DMS 273 (cell line): ENCODE measurements around the gene SDR9C7.
"Not testable (repeated sequence)": the region's sequence is repeated elsewhere in the genome, so short reads cannot be mapped to it uniquely, and the experiment has no call there.

Experiments
- DNase-seq: peaks from one replicate; lab custom pipeline; 2025; ENCODE audit not compliant: unreplicated experiment; lab: John Stamatoyannopoulos, UW

The SDR9C7 gene

DNA sequence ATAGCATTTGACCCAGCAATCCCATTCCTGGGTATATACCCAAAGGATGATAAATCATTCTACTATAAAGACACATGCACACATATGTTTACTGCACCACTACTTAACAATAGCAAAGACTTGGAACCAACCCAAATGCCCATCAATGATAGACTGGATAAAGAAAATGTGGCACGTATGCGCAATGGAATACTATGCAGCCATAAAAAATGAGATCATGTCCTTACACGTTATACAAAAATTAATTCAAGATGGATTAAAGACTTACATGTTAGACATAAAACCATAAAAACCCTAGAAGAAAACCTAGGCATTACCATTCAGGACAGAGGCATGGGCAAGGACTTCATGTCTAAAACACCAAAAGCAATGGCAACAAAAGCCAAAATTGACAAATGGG, 16.1 kb downstream of the SDR9C7 start:
- DNase-seq, result not testable (repeated sequence)

DNA sequence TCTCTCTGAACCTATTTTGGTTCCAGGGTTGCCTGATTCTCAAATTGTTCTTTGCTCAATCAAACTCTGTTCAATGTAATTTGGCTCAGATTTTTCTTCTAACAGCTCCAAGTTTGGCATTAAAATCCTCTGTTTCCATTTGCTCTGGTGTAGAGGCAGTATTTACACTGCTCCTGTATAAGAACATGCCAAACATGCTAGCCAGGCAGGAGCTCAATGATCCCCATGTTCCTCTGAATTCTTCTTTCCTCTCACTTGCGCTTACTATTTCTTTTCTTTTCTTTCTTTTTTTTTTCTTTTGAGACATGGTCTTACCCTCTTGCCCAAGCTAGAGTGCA, 17.2 kb downstream of the SDR9C7 start:
- DNase-seq, result no peak

DNA sequence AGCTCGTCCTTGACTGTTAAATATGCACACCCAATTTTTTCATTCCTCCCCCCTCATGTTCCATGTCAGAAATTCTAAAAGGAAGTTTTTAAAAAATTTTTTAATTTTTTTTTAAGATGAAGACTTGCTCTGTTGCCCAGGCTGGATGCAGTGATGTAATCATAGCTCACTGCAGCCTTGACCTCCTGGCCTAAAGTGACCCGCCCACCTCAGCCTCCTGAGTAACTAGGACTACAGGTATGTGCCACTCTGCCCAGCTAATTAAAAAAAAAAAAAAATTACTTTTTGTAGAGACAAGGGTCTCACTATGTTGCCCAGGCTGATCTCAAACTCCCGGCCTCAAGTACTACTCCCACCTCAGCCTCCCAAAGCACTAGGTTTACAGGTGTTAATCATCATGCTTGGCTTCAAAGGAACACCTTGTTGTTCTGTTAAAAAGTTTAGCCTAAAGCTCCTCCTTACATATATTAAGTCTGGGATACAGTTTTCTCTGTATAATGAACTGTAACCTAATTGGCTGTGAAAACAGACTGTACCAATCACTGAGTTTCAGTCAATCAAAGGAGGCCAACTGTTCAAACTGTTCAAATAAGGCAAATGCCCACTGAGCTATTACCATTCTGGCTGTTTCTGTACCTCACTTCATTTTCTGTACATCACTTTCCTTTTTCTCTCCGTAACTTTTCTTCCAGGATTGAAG, 17.8 kb downstream of the SDR9C7 start:
- no peak for DNase-seq

DNA sequence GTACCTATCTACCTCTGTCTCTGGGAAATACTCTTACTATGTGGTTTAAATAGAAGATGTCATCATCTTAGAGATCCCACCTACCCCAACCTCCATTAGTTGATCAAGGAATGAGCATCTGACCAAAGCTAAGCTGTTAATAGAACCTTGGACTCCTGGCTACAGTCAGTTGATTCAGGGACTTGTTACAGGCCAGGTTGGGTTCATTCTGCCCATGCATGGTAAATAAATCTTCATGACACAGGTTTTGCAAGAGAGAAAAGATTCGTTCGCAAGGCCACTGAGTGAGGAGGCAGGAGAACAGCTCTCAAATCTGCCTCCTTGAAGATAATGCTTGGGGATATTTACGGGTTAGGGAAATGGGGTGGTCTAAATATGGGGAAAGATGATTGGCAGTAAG, 19.5 kb downstream of the SDR9C7 start:
- DNase-seq, result no peak

DNA sequence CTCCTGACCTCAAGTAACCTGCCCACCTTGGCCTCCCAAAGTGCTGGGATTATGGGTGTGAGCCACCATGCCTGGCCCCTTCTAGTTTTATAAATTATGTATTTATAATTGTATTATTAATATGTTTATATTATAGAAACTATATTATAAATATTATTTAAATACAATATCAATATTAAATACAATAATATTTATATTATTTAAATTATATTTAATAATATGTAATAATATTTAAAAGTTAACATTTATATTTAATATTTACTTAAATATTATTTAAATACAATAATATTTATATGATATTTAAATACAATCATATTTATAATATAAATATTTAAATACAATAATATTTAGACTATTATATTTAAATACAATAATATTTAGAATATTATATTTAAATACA, 20.0 kb downstream of the SDR9C7 start:
- DNase-seq, result no peak

DNA sequence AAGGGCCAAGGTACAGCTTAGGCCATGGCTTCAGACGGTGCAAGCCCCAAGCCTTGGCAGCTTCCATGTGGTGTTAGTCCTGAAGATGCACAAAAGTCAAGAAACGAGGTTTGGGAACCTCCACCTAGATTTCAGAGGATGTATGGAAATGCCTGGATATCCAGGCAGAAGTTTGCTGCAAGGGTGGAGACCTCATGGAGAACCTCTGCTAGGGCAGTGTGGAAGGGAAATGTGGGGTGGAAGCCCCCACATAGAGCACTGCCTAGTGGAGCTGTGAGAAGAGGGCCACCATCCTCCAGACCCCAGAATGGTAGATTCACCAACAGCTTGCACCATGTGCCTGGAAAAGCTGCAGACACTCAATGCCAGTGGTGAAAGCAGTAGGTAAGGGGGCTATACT, 24.8 kb downstream of the SDR9C7 start:
- DNase-seq, result not testable (repeated sequence)

DNA sequence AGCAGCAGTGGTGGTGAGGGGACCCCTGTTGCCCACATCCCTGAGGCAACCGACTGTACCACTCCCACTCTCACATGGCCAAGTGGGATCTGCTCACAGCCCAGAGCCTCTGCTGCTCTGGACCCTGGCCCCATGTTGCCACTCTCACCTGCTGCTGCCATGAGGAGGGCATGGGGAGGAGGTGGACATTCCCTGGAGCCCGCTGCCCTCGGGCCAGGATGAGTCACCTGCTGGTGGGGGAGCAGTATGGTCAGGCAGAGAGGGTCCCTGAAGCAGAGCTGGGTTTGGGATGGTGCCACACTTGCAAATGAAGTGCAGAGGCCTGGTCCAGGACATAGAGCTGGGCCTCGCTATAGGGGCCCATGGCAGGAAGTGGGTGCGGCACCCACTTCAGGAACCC, 26.1 kb downstream of the SDR9C7 start:
- DNase-seq, result no peak

DNA sequence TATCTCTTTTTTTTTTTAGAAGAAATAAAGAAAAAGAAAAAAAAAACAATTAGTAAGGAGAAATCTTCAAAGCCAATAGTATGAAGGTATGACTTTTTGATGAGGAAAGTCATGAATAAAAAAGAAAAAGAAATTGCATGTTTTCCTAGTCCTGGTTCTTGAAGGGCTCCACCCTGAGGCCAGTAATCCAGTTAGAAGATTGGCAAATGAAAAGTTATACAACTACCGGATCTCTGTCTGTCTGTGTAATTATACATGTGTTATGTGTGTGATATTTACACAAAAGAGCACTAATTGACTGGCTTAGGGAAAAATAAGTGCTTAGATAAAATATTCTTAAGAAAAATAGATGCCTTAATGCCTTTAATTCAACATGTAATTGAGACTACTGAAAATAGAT, 28.4 kb downstream of the SDR9C7 start:
- no peak for DNase-seq

DNA sequence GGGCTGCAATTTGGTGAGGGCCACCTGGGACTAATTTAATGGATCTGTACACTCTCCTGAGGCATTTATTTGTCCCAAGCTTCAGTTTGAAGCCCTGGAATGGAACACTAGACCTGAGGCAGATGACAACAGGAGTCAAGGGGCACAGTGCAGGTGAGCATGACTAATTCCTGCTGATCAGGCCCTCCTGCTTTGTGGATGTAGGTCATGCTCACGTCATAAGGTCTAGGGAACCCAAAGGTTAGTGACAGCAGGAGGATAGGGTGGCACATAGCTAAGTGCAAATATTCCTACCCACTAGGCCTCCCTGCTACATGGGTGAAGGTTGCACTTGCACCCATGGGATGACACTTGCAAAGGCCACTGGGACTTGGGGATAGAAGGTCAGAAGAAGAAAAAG, 30.8 kb downstream of the SDR9C7 start:
- DNase-seq, result no peak

DNA sequence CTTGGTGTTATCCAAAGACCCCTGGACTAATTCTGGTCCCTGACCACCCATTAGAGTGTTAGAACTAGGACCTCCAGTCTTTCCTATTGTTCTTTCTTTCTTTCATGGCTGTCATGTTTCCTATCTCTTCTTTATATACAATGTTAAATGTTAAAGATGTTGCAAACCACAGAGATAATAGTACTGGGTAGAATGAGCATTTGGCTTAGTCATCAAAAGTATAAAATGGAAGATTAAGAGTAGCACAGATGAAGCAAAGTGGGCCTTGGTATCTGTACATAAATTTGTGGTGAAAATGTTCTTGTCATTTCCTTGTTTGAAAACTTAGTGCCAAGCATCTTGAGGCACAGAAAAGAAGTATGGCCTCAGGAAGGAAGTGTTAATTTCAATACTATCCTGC, 32.9 kb downstream of the SDR9C7 start:
- not testable (repeated sequence) for DNase-seq

DNA sequence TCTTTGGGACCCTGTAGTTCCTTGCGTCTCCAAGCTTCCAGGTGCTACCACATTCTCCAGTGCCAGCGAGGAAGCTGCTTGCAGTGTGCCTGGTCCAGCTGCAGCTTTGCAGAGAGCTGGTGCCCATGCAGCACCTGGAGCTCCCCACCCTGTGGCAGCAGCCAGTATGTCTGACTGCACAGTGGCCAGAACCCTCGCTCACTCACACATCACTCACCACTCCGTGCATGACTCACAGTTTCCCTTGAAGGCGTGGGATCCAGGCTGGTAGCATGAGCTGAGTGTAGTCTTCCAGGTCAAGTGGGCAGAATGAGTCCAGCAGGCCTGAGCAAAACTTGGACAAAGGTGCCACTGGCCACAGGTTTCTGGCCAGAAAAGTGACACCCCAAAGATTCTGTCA, 33.6 kb downstream of the SDR9C7 start:
- DNase-seq, result no peak

DNA sequence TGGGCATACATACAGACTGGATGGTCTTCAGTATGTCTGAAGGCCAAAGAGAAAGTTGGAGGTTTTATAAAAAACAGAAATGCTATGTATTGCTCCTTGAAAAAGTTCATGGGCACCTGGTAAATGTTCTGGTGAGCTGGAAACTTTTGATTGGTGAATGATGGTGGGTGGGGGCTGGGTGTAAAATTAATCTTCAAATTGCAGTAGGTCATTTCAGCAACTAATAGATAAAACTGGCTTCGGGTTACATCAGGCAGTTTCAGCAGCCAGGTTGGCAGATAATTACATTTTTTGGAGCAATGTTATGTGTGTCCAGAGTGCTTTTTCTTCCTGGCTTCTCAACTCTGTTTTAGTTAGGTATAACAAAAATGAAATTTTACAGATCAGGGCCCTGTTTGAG, 35.3 kb downstream of the SDR9C7 start:
- DNase-seq, result no peak

DNA sequence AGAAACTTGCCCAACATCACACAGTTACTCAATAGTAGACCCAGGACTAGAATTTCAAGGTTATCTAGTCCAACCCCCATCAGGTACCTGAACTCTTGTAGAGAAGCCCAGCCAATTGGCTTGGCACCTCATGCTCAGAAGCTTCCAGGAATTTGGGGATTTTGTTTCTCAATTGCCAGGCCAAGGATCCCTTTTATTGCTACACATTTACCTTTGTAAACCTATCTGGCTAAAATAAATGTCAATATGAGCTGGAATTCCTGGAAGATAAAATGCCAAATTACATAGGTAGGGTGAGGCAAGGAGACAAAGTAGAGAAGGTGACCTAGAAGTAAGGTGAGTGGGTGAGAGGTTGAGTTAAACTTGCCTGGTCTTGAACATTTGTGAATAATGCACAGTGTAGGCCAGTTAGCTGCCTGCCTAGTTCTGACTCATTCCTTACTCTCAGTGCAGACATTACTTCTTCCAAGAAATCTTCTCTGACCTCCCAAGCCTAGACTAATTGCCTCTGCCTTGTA, 36.3 kb downstream of the SDR9C7 start:
- no peak for DNase-seq

DNA sequence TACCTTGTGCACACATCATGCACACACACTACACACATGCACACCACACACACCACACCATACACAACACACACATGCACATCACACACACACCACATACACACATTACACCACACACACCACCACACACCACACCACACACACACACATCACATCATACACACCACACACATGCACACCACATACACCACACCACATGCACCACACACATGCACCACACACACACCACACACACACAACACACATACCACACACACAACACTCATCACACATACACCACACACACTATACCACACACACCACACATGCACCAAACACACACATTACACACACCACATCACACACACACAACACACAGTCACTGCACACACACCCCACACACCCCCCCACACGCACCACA, 38.1 kb downstream of the SDR9C7 start:
- no peak for DNase-seq

DNA sequence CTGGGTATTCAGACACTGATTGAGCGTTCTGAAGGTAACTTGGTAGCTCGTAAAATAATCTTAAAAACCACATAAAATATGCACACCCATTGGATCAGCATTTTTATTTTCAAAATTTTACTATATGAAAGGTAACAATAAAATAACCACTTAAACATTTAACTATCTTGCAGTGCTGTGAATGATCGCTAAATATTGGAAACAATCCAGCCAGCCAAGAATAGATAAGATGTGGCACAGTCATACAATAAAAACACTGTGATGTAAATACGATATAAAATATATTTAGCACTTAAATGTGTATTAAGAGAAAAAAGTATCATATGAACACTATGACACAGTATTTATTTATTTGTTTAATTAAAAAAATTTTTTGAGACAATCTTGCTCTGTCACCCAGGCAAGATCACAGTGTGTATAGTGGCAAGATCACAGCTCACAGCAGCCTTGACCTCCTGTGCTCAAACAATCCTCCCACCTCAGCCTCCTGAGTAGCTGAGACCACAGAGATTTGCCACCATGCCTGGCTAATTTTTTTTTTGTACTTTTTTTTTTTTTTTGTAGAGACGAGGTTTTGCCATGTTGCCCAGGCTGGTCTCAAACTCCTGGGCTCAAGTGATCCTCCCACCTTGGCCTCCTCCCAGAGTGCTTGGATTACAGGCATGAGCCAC, 39.4 kb downstream of the SDR9C7 start:
- no peak for DNase-seq

DNA sequence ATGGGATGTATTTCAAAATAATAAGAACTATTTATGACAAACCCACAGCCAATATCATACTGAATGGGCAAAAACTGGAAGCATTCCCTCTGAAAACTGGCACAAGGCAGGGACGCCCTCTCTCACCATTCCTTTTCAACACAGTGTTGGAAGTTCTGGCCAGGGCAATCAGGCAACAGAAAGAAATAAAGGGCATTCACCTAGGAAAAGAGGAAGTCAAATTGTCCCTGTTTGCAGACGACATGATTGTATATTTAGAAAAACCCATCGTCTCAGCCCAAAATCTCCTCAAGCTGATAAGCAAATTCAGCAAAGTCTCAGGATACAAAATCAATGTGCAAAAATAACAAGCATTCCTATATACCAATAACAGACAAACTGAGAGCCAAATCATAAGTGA, 42.3 kb downstream of the SDR9C7 start:
- DNase-seq, result not testable (repeated sequence)

DNA sequence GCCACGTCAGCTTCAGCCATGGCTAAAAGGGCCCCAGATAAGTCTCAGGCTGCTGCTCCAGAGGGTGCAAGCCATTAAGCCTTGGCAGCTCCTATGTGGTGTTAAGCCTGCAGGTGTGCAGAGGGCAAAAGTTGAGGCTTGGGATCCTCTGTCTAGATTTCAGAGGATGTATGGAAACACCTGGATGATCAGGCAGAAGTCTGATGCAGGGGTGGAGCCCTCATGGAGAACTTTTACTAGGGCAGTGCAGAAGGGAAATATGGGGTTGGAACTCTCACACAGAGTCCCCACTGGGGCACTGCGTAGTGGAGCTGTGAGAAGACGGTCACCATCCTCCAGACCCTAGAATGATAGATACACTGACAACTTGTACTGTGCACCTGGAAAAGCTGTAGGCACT, 47.9 kb downstream of the SDR9C7 start:
- DNase-seq, result no peak

DNA sequence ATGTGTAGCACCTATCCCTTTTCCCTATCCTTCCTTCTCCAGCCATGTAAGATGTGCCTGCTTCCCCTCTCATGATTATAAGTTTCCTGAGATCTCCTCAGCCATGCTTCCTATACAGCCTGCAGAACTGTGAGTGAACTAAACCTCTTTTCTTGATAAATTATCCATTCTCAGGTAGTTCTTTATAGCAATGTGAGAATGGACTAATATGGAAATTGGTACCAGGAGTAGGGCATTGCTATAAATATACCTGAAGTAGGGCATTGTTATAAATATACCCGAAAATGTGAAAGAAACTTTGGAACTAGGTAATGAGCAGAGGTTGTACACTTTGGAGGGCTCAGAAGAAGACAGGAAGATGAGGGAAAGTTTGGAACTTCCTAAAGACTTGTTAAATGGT, 48.9 kb downstream of the SDR9C7 start:
- DNase-seq, result no peak

DNA sequence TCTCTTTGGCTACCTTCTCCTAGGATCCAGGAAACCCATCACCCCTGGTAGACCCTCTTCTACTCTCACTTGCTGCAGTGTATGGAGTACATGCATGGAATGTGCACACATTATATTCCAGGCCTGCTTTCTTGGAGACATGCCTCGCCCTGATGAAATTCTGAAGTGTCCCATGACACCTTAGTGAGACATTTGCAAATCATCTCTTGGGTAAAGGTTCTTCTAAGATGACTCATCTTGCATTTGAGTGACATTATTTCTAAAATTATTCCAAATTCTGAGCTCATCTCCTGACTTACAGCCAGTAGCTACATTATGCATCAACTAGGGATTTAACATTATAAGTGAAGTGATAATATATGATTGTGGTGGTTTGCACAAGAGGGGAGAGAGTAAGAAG, 49.8 kb downstream of the SDR9C7 start:
- no peak for DNase-seq

DNA sequence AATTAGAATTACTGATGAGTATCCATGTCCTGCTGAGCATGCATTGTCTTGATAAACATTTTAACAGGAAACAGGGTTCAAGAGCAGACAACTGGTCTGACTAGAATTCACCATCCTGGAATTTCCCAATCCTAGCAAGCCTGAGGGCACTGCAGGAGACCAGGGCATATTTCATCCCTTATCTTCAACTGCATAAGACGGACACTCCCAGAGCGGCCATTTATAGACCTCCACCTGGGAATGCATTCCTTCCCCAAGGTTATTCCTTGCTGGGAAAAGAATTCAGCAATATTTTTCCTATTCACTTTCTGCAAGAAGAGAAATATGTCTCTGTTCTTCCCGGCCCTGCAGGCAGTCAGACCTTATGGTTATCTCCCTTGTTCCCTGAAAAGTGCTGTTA, 51.8 kb downstream of the SDR9C7 start:
- DNase-seq, result not testable (repeated sequence)

DNA sequence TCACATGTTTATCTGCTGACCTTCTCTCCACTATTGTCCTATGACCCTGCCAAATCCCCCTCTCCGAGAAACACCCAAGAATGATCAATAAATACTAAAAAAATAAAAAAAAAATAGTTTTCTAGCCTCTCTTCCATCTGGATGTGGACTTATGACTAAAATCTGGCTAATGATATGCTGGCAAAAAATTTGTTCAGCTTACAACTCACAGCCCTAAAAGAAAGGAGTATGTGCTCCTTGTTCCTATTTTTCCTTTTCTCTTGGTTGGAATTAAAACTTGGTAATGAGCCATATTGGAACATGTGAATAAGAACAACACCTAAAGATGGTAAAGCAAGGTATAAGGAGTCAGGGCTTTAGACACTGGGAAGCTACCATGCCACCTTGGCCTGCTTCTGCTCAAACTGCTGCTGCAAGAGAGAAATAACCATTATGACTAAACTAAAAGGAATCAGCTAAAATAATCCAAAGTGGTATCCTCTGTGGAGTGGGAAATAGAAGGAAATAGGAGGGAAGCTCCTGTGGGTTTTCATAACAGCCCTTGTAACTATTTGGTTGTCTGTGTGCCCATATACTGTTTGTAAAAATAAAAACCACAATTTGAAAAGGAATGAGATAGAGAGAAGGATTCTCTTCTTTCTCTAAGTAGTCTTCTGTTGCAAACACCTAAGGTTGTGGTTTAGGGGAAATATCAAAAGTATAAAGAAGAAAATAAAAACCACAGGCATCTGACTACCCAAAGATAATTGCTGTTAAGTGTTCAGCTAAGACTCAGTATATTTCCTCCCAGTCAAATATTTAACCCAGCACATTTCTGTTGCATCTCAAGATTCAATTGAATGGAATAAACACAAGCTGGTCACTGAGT, 53.8 kb downstream of the SDR9C7 start:
- DNase-seq, result no peak
